LNCaP clone FGC (cell line): ENCODE measurements around the gene ZNF292.
"Not testable (repeated sequence)": the region's sequence is repeated elsewhere in the genome, so short reads cannot be mapped to it uniquely, and the experiment has no call there.

Experiments
- DNase-seq: peaks from one replicate; pipeline ENCODE4 v3.0.0-alpha.2; 2011; ENCODE audit warnings: low read depth
- H3K4me3 ChIP-seq: 2 replicates; pipeline ENCODE4 v1.5.1; 2011; ENCODE audit warnings: mild to moderate bottlenecking, low read depth, low read length, control low read depth
- CTCF ChIP-seq: IDR thresholded peaks from 2 replicates; pipeline ENCODE4 v1.5.1; 2012; ENCODE audit warnings: mild to moderate bottlenecking; ENCODE audit not compliant: control insufficient read depth, insufficient read depth; ENCODE audit errors: extremely low read depth

Gene ZNF292

GRCh38 chr6:87237804-87238203, 82.4 kb downstream of the ZNF292 start:
- H3K4me3 ChIP-seq: no peak overlapping the region
- TF ChIP-seq CTCF: no peak
- no peak for DNase-seq

- DNase-seq, H3K4me3 ChIP-seq: not testable (repeated sequence)
Measured at GRCh38 chr6:87239098-87239635, 83.8 kb downstream of the ZNF292 start.

- no peak overlapping the region for H3K4me3 ChIP-seq
- no peak for DNase-seq
- no peak for TF ChIP-seq CTCF
Measured at GRCh38 chr6:87241304-87241703, 85.9 kb downstream of the ZNF292 start.

- no peak for TF ChIP-seq CTCF
- H3K4me3 ChIP-seq: no peak overlapping the region
- DNase-seq: no peak
Measured at GRCh38 chr6:87242311-87242710, 86.9 kb downstream of the ZNF292 start.

GRCh38 chr6:87243812-87244211, 88.4 kb downstream of the ZNF292 start:
- TF ChIP-seq CTCF: no peak
- no peak overlapping the region for H3K4me3 ChIP-seq

GRCh38 chr6:87244380-87244779, 89.0 kb downstream of the ZNF292 start:
- H3K4me3 ChIP-seq: no peak overlapping the region
- no peak for TF ChIP-seq CTCF
- DNase-seq: no peak

More at GRCh38 chr6:87243812-87244211, 88.4 kb downstream of the ZNF292 start:
- DNase-seq: no peak

- no peak for DNase-seq
- no peak overlapping the region for H3K4me3 ChIP-seq
- TF ChIP-seq CTCF: no peak
Measured at GRCh38 chr6:87250019-87250418, 94.7 kb downstream of the ZNF292 start.
